Activated B cell treated with CpG ODN at 0.5 μM for 24 hours (primary cell): ENCODE data around the gene AHDC1. TPM values are rescaled to one million over a fixed set of nuclear protein-coding genes. Genes with fewer than 3 reads are reported as not detected.

ENCODE experiments used
- ATAC-seq: fragments of 200-7000 bp; cut with Tn5 transposase; one replicate; pipeline ENCODE4 v1.10.0; 2021; ENCODE audit warnings: low read depth, mild to moderate bottlenecking, moderate library complexity
- CTCF ChIA-PET: fragments of 350-600 bp; sonication (Branson Sonifier 250); formaldehyde crosslinking; loops from one replicate; lab custom pipeline; 2021; ENCODE audit warnings: antibody characterized with exemption; lab: Charles Lee
- POLR2A ChIA-PET: fragments of 350-600 bp; sonication (Branson Sonifier 250); formaldehyde crosslinking; loops from one replicate; lab custom pipeline; 2021; ENCODE audit warnings: antibody characterized with exemption; lab: Charles Lee
- DNase-seq: peaks from one replicate; pipeline ENCODE4 v3.0.0; 2022
- H3K27ac Mint-ChIP-seq: one replicate; pipeline ENCODE4 v1.8.0; 2020; ENCODE audit warnings: mixed read lengths
- H3K27me3 Mint-ChIP-seq: one replicate; pipeline ENCODE4 v1.8.0; 2021; ENCODE audit warnings: mixed read lengths
- H3K36me3 Mint-ChIP-seq: one replicate; pipeline ENCODE4 v1.8.0; 2021; ENCODE audit warnings: low read depth, mixed read lengths
- H3K4me1 Mint-ChIP-seq: one replicate; pipeline ENCODE4 v1.8.0; 2021; ENCODE audit warnings: mixed read lengths
- H3K4me3 Mint-ChIP-seq: one replicate; pipeline ENCODE4 v1.8.0; 2020; ENCODE audit warnings: mild to moderate bottlenecking, mixed read lengths
- H3K9me3 Mint-ChIP-seq: one replicate; pipeline ENCODE4 v1.8.0; 2020; ENCODE audit warnings: mixed read lengths
- CTCF ChIP-seq: fragments of 200-600 bp; IDR thresholded peaks from one replicate; pipeline ENCODE4 v1.8.0; 2022; ENCODE audit warnings: antibody characterized with exemption, mild to moderate bottlenecking
- intact Hi-C: fragments of 100-400 bp; cut with micrococcal nuclease; formaldehyde crosslinking; loops from one replicate; pipeline ENCODE4 v1.15.1; 2024
- total RNA-seq: library from RNA; stranded (reverse); gene quantifications from 2 replicates; pipeline ENCODE4 v1.2.3, GENCODE V29; 2022

AHDC1 gene
- total RNA-seq, 1 donor from 2014 or later: 22.4 TPM

- H3K4me3 Mint-ChIP-seq: no peak overlapping the region
- no peaks in the 10 kb centered on the region for H3K27me3 Mint-ChIP-seq
- ATAC-seq (no peak), DNase-seq (no peak)
- TF ChIP-seq CTCF: no peak
- H3K27ac Mint-ChIP-seq: no peak overlapping the region
- no peaks in the 10 kb centered on the region for H3K9me3 Mint-ChIP-seq
- intact Hi-C loops: no loop called here
- ChIA-PET POLR2A (interaction anchor here (0.5 kb wide), 1 partner anchor 708 kb away, joined by 8 read pairs; no protein-coding TSS in a partner anchor), CTCF (interaction anchor here (0.8 kb wide), 2 partner anchors 9 to 11 kb away, joined by 3 read pairs; no protein-coding TSS in a partner anchor)
- H3K36me3 Mint-ChIP-seq: no peaks in the 10 kb centered on the region
- peaks cover 4% of the 10 kb centered on the region for H3K4me1 Mint-ChIP-seq
Observed at GRCh38 chr1:27590917-27591508, 12.9 kb downstream of the AHDC1 start.

- CTCF ChIA-PET: no interaction called here
- Mint-ChIP-seq H3K4me1 (peaks cover 4% of the 10 kb centered on the region), H3K36me3 (no peaks in the 10 kb centered on the region), H3K9me3 (no peaks in the 10 kb centered on the region), H3K4me3 (no peak overlapping the region), H3K27me3 (no peaks in the 10 kb centered on the region), H3K27ac (no peak overlapping the region)
- no peak for ATAC-seq
- intact Hi-C loops: no loop called here
- no peak for DNase-seq
- TF ChIP-seq CTCF: no peak
- POLR2A ChIA-PET: no interaction called here
Observed at GRCh38 chr1:27589841-27590426, 14.0 kb downstream of the AHDC1 start.

GRCh38 chr1:27589441-27589840 is 14.5 kb downstream of the AHDC1 start:
- DNase-seq: no peak
- Mint-ChIP-seq H3K27ac (no peak overlapping the region), H3K36me3 (no peaks in the 10 kb centered on the region), H3K9me3 (no peaks in the 10 kb centered on the region), H3K4me1 (peaks cover 4% of the 10 kb centered on the region), H3K27me3 (no peaks in the 10 kb centered on the region), H3K4me3 (no peak overlapping the region)
- intact Hi-C loops: no loop called here
- POLR2A ChIA-PET: no interaction called here
- no peak for TF ChIP-seq CTCF
- ATAC-seq: no peak
- CTCF ChIA-PET: no interaction called here

- intact Hi-C loops: no loop called here
- POLR2A ChIA-PET: no interaction called here
- H3K27me3 Mint-ChIP-seq: no peaks in the 10 kb centered on the region
- no peaks in the 10 kb centered on the region for H3K36me3 Mint-ChIP-seq
- CTCF ChIA-PET: no interaction called here
- DNase-seq (no peak), ATAC-seq (no peak)
- H3K4me1 Mint-ChIP-seq: peaks cover 4% of the 10 kb centered on the region
- H3K4me3 Mint-ChIP-seq: no peak overlapping the region
- H3K9me3 Mint-ChIP-seq: no peaks in the 10 kb centered on the region
- no peak overlapping the region for H3K27ac Mint-ChIP-seq
- TF ChIP-seq CTCF: no peak
Observed at GRCh38 chr1:27588256-27589232, 15.4 kb downstream of the AHDC1 start.

- POLR2A ChIA-PET: no interaction called here
- no peak for DNase-seq
- H3K27ac Mint-ChIP-seq: no peak overlapping the region
- TF ChIP-seq CTCF: no peak
- H3K4me3 Mint-ChIP-seq: no peak overlapping the region
- no peaks in the 10 kb centered on the region for H3K36me3 Mint-ChIP-seq
- CTCF ChIA-PET: no interaction called here
- no peak for ATAC-seq
- intact Hi-C loops: no loop called here
- no peaks in the 10 kb centered on the region for H3K4me1 Mint-ChIP-seq
- no peaks in the 10 kb centered on the region for H3K27me3 Mint-ChIP-seq
- H3K9me3 Mint-ChIP-seq: no peaks in the 10 kb centered on the region
Observed at GRCh38 chr1:27585684-27586083, 18.3 kb downstream of the AHDC1 start.
